AG09319 (cell line): Measurements from ENCODE around the gene RARS2.
"Not testable (repeated sequence)": the region's sequence is repeated elsewhere in the genome, so short reads cannot be mapped to it uniquely, and the experiment has no call there.

ENCODE experiments used
- DNase-seq: peaks from one replicate; pipeline ENCODE4 v3.0.0-alpha.2; 2010; ENCODE audit warnings: low read depth; ENCODE audit errors: extremely low read depth
- CTCF ChIP-seq: IDR thresholded peaks from 2 replicates; pipeline ENCODE4 v1.5.1; 2011; ENCODE audit warnings: low read depth, mild to moderate bottlenecking, inconsistent platforms, low read length, moderate library complexity

Gene RARS2

GRCh38 chr6:87501809-87502572, 87.8 kb downstream of the RARS2 start:
- TF ChIP-seq CTCF = no peak
- no peak for DNase-seq

GRCh38 chr6:87498048-87498447, 91.7 kb downstream of the RARS2 start:
- no peak for TF ChIP-seq CTCF
- no peak for DNase-seq

GRCh38 chr6:87494761-87495422, 94.9 kb downstream of the RARS2 start:
- no peak for TF ChIP-seq CTCF

GRCh38 chr6:87489326-87489725, 100.5 kb downstream of the RARS2 start:
- DNase-seq = not testable (repeated sequence)

More at GRCh38 chr6:87494761-87495422, 94.9 kb downstream of the RARS2 start:
- DNase-seq = no peak

GRCh38 chr6:87487555-87487954, 102.2 kb downstream of the RARS2 start:
- no peak for DNase-seq
- no peak for TF ChIP-seq CTCF

- DNase-seq = no peak
- no peak for TF ChIP-seq CTCF
These were observed 105.3 kb downstream of the RARS2 start for GRCh38 chr6:87484491-87484890.

- no peak for TF ChIP-seq CTCF
- DNase-seq = no peak
These were observed 105.9 kb downstream of the RARS2 start for GRCh38 chr6:87483929-87484328.
